GM19099 (cell line): Measurements from ENCODE around the gene BNIPL.

ENCODE experiments used
- POLR2A ChIP-seq: IDR thresholded peaks from 3 replicates; pipeline ENCODE4 v1.6.1; 2011; ENCODE audit warnings: low read depth; ENCODE audit not compliant: insufficient read length; ENCODE audit errors: extremely low read depth

The BNIPL gene

DNA sequence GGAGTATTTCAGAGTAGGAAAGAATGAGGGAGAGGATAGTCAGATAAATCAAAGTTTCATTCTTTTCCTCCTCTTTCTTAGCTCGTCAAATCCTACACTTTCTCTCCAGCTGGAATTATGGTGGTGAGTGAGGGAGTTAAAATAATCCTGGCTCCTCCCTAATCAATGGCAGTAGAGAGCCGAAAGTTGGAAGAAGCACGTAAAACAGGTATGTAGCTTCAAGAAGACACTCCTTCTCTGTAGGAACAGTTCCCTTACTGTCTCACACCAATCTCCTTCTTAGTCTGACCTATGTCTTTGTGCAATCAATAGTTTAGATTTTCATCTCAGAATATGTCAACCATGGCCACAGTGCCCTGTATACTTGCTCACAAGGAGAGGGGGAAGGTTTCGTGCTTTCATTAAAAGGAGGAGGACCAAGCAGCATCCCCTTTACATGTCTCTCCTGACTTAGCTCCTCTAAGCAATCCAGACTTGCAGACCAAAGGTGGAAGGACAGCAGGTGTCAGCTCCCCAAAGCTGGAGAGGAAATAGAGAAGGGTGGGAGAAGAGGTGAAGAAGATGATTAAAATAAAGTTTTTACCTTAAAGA is 30.6 kb upstream of the BNIPL start:
- no peak for TF ChIP-seq POLR2A

DNA sequence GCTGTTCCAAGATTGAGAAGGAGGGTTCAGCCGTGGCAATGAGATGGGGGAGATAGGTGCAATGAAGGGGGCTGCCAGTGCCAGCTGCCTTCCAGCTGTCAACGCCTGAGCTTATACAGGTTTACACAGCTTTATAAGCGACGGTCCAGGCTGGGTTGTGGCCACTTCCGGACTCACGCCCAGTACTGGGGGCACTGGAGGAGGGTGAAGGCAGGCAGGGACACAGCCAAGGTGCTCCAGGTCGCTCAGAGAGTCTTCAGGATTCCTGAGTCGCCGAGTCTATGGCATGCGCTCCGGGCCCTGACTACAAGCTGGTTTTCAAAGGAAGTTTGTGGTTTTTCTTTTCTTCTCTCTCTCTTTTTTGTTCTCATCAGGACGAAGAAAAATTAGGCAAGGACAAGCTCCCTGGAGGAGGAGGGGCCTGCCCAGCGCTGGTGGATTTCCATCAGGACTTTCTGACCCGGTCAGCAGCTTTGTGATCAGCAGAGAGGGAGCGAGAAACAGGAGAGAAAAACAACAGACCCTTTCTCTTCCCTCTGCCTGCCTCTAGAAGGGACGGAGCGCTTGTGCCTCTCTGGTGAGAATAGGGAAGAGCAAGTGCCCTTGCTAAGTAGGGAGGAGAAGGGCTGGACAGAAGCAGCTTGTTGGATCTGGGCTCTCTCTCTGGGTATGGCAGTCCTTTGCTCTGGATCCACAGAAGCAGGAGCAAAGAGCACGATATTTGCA is 29.9 kb upstream of the BNIPL start, which contains the start of gene MINDY1:
MINDY1 (minus strand) TSS at position 576 of the 726 bp plus-strand sequence. CDS start 4,285 bp downstream, outside the sequence.
- TF ChIP-seq POLR2A: peak; percentile 42

DNA sequence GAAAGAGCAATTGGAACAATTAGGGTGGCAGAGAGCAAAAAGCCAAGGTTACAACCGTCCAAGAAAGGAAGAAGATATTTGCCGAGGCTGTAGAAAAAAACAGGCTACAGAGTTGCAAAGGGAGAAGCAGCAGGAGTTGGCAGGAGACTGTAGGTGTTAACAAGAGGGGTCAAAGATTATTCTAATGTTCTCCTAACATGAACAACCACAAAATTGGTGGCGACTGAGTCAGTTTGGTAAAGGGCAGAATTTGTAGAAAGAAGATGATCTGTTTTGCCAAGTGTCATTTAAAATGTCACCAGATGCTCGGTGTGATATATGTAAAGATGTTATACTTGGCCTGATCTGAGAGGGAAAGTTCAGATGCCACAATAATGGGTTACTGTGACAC is 28.5 kb upstream of the BNIPL start:
- TF ChIP-seq POLR2A: no peak

DNA sequence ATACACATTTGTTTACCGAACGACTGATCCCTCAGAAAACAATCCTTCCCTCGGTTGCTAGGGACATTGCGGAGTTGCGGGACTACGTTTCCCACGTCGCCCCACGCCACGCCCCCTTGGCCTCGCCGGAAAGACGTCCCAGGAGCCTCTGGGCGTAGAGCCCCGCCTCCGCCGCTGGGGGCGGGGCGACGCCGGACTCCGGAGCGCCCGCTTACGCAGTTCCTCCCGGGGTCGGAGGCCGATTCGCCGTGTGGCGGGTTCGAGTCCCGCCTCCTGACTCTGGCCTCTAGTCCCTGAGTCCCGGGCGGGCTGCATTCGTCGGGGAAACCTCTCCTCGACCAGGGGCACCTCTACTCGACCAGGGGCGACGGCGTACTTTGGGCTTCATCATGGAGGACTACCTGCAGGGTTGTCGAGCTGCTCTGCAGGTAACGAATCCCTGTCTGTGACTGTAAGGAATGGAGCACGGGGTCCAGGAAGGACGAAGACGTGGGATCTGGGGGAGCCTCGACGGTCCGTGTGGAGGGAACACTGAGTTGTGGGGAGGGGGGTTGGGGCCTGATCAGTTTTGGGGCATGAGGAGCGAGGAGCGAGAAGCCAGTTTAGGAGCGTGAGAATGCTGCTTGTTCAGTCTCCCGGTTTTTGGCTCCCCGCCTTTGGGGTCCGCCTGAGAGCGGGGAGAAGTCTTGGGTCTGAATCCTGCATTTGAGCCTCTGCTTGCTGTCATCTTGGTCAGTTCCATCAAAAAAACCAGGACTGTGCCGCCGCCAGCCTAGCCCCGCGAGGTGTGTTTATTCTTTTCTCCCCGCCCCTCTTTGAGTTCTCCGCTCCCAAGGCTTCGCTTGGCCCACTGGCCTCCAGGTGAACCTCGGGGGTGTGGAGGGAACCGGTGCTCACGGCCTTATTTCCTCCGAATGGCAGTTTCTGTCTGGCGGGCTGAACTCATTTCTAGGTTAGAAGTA is 27.9 kb upstream of the BNIPL start, which contains the start of gene PRUNE1:
PRUNE1 (plus strand) TSS at position 206 of the 962 bp plus-strand sequence; CDS start at position 390, 184 bp downstream.
- TF ChIP-seq POLR2A: peak; percentile 58

DNA sequence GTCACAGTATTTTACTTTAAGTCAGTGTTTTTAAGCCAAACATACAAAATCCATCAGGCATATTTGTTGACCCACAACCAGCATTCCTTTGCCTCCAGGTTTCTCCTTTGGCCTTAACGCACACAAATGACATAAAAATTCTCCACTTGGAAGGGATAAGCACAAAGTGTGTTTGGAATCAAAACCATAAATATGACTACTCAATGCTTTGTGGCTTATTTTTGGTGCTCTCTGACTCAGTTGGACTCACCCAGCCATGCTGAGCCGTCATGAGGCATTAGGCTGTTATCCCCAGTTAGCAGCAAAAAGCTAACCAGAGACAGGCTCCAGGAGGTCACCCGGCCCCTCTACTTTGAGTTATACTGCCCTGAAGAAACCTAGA is 27.2 kb upstream of the BNIPL start:
- TF ChIP-seq POLR2A: no peak

DNA sequence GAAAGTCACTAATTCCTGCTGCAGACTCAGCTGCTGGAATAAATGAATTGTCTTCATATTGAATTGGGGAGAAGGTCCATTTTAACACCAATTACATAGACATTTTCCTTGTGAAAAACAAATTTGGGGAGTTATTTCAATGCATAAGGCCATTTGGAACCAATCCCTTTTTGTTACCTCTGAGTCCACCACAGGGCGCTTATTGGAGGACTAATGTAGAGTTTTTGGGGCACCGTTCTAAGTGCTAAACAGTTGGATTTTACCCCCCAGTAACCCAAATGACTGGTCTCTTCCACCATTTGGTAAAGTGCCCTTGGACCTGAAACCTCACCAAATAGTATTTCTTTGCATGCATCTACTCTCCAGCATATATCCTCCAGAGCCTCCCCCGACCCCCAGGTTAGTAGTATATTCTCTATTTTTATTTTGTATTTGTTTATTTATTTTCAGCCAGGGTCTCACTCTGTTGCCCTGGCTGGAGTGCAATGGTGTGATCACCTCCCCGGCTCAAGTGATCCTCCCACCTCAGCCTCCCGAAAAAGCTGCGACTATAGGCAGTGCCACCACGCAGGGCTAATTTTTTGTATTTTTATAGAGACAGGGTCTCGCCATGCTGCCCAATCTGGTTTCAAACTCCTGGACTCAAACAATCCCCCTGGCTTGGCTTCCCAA is 26.6 kb upstream of the BNIPL start:
- TF ChIP-seq POLR2A: no peak

DNA sequence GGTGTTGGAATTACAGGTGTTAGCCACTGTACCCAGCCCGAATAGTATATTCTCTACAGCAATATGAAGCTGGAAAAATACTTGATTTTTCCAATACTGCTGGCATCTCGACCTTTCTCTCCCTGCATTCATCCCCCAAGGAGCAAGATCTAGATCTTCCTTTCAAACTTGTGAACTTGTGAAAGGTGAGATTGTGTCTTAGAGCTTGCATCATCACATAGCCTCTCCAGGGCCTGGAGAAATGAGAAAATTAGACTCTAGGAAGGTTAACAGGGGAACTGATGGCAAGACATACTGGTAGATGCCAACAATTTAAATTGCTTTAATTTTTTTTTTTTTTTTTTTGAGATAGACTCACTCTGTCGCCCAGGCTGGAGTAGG is 26.1 kb upstream of the BNIPL start:
- TF ChIP-seq POLR2A: no peak

DNA sequence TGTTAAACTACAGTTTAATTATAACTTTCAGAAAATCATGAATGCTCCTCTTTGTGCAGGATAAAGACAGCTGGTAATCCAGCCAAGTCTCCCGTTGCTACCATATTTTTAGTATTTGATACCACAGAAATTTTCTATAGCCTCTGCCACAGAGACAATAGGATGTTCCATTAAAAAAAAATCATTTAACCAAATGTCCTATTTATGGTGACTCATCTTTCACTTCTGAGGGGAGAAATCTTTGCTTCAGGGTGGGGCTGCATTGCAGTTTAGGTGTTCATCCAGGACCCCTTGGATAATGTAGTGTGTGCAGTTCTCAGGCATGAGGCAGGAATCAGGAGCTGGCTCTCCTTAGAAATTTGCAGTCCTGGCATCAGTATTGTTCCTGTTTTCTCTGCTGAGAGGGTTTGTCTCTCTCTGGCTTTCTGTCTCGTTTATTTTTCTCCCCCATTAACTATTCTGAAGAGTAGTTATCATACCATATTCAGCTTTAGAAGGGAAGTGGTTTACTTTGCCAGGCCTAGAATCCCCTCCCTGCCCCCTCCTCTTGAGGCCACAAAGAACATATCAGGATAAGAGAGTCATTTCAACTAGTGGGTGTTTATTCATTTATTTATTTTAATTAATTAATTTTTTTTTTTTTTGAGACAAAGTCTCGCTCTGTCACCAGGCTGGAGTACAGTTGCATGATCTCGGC is 25.1 kb upstream of the BNIPL start:
- TF ChIP-seq POLR2A: no peak

DNA sequence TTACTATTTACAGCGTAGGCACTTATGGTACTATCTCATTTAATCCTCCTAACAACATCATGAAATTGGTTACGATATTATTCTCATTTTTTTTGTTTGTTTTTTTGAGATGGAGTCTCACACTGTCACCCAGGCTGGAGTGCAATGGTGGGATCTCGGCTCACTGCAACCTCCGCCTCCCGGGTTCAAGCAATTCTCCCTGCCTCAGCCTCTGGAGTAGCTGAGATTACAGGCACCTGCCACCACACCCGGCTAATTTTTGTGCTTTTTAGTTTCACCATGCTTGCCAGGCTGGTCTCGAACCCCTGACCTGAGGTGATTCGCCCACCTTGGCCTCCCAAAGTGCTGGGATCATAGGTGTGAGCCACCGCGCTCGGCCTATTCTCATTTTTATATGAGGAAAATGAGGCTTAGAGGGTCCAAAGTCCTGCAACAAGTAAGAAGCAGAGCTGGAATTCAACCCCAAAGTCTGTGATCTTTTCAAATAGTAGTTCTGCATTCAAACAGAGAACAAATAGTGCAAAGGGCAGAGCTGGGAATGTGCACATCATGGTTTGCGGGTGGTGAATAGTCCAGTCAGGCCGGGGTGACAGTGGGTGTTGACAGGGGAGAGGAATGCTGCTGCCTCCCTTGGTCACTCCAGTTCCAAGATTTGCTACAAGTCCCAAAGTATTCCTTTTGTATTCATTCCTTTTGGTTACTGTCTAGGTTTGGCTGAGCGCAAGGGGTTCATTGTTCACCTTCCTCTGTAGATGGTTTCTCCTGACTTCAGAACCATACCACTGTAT is 23.5 kb upstream of the BNIPL start:
- TF ChIP-seq POLR2A: no peak

DNA sequence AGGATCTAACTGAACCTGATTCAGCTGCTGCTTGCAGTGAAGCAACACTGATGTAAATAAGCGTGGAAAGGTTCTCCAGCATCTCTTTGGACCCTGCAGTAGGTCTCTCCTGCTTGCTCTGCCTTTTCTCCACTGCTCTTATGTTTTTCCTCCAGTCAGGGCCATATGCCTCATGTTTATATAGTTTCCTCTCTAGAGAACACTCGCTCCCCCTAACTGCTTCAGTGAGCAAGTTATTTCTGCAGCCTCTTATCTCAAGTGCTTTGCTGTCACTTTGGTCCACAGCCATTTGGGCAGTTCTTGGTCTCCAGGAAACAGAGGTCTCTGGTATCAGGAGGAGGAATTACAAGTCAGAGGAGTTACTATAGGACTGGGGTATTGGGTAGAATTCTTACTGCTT is 22.9 kb upstream of the BNIPL start:
- no peak for TF ChIP-seq POLR2A

DNA sequence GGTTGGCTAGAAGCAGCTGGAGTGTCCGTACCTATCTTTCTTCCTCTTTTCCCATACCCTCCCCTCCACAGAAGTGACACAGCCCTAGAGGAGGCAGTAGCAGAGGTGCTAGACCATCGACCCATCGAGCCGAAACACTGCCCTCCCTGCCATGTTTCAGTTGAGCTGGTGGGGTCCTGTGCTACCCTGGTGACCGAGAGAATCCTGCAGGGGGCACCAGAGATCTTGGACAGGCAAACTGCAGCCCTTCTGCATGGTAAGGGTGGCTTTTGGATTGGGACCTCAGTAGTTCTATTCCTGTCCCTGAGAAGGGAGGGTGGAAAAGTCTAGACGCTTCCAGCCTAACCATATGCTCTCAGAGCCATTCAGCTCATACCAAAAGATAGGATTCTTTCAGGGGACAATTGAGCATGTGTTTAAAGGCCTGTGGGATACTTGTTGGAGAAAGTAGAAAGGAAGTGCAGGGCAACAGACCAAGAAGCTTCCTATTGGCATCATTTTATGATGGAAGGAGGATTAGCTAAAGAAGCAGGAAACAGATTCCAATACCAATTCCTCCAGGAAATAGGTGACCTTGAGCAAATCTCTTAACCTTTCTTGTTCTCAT is 11.7 kb upstream of the BNIPL start:
- TF ChIP-seq POLR2A: no peak

DNA sequence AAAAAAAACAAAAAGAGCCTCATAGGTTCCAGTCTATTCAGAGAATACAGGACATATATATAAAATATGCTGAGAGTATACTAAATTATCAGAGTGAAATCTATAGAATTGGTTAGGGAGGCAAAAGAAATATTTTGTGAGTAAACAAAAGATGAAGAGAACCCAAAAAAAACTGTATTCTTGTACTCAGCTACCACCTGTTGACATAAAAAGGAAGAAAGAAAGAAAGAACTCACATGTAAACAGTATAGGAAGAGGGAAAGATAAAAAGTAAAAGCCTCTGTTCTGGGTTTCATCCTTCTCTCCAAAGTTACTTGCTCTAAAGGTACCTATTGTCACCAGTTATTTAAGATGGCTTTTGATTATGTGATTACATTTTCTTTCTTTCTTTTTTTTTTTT is 9.9 kb upstream of the BNIPL start:
- no peak for TF ChIP-seq POLR2A

DNA sequence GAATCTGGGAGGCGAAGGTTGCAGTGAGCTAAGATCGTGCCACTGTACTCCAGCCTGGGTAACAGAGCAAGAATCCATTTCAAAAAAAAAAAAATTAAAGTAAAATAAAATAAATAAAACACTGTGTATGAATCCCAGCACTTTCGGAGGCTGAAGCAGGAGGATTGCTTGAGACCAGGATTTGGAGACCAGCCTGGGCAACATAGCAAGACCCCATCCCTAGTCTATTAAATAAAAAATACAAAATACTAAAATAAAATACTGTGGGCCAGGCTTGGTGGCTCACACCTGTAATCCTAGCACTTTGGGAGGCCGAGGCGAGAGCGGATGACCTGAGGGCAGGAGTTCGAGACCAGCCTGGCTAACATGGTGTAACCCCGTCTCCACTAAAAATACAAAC is 4.2 kb upstream of the BNIPL start:
- no peak for TF ChIP-seq POLR2A
